ENCODE measurements around the gene KDM4B.
A peak's percentile ranks its signal among the peaks of the same experiment; 100 is the strongest.

Gene KDM4B

DNA sequence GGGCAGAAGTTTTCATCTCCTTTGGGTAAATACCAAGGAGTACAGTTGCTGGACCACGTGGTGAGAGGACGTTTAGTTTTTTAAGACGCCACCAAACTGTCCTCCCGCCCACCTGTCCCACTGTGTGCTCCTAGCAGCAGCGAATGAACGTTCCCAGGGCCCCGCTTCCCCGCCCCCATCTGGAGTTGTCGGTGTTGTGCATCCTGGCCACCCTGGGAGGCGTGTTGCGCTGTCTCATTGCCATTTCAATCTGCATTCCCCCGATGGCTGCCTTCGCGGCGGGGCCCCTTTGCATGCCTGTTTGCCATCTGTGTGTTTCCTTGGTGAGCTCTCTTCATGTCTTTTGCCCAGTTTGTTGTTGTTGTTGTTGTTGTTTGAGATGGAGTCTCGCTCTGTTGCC, 76.1 kb downstream of the KDM4B start:
- TF ChIP-seq, protein P1, sequence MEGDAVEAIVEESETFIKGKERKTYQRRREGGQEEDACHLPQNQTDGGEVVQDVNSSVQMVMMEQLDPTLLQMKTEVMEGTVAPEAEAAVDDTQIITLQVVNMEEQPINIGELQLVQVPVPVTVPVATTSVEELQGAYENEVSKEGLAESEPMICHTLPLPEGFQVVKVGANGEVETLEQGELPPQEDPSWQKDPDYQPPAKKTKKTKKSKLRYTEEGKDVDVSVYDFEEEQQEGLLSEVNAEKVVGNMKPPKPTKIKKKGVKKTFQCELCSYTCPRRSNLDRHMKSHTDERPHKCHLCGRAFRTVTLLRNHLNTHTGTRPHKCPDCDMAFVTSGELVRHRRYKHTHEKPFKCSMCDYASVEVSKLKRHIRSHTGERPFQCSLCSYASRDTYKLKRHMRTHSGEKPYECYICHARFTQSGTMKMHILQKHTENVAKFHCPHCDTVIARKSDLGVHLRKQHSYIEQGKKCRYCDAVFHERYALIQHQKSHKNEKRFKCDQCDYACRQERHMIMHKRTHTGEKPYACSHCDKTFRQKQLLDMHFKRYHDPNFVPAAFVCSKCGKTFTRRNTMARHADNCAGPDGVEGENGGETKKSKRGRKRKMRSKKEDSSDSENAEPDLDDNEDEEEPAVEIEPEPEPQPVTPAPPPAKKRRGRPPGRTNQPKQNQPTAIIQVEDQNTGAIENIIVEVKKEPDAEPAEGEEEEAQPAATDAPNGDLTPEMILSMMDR (IDR thresholded peaks at IDR 0.05): no peak

DNA sequence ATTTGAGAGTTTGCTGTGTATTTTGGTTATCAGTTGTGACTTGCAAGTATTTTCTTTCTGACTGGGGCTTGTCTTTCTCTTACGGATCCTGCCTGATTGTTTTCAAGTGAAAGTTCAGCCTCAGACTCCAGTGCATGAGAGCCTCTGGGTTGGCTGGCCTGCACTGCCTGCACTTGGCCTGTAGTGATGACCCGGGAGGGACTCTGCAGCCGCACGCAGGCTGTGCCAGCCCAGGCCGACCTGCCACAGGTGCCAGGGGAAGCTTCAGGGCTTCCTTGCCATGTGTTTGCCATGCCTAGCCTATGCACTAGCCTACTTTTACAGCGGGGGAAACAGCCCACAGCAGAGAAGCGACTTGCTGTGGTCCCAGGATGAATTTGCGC, 77.0 kb downstream of the KDM4B start:
- TF ChIP-seq, protein P1 (IDR thresholded peaks at IDR 0.05): no peak

DNA sequence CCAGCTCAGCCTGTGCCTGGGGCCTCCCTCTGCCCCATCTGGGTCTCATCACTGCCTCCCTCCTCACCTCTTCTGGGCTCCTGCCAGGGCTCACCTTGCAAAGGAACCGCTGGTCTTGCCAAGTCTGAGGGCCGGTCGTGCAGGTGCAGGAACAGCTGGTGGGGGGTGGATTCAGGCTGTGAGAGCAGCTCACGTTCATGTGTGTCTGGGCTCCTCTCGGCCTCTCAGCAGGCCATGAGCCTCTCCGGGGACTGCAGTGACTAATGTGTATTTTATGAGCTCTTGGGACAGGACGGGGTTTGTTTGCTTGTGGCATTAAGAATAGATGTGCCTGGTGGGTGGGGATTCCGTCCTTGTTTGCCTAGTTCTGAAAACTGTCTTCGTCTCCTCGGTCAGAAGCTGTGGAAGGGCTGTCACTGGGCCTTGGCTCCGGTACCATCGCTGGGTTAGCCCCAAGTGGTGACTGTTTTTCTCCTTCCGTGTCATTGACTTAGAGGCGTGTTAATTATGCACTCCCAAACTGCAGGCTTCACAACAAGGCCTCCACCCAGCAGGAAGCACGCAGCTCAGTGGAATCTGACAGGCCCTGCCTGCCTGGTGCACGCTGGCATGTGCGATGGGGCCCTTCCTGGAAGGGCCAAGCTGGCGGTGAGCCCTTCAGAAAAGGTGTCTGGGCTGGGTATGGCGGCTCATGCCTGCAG, 77.6 kb downstream of the KDM4B start:
- TF ChIP-seq, protein P1 (IDR thresholded peaks at IDR 0.05): no peak

- TF ChIP-seq, protein P1 (IDR thresholded peaks at IDR 0.05): no peak
Measured at GRCh38 chr19:5047251-5047935, 78.5 kb downstream of the KDM4B start.

DNA sequence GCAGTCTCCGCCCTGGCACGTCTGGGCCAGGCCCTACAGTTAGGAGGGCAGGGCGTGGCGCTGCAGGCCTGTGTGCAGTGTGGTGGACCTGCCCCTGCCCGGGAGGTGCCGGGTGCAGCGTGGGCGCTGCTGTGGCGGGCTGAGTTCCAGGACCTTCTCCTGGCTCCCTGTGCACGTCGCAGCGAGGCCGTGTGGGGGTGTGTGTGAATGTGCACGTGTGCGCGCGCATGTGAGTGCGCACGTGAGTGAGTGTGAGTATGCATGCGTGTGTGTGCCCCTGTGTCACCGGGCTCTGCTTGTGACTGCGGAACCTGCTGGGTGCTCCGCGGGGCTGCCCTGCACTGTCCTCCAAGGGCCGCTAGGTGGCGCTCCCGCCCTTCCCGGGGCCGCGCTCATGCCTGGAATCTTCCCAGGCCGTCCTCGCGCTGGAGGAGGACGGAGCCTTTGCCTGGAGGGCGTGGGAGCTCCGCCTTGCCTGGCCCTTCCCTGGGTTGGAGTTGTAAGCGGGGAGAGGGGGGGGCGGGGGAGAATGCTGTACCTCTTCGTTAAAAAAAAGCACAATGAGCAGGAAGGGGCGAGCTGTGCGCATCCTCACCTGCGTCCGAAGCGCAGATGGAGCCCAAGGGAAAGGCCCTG, 79.3 kb downstream of the KDM4B start:
- TF ChIP-seq, protein P1 (IDR thresholded peaks at IDR 0.05): peak; percentile 99

GRCh38 chr19:5048727-5049553, 80.0 kb downstream of the KDM4B start:
- TF ChIP-seq, protein P1 (IDR thresholded peaks at IDR 0.05): no peak

- TF ChIP-seq, protein P1 (IDR thresholded peaks at IDR 0.05): no peak
Measured at GRCh38 chr19:5049561-5049960, 80.6 kb downstream of the KDM4B start.
